Measurements from ENCODE around the gene TMEM270. TPM values are rescaled to one million over a fixed set of nuclear protein-coding genes. Genes with fewer than 3 reads are reported as not detected.

TMEM270 gene
- total and polyA plus RNA-seq, 2 of the 8 experiments (the other 6 are each of a cell fraction or from before 2014, with no cell fraction given), result 0.26 TPM; not detected in 1

GRCh38 chr7:73844131-73844547 is 16.8 kb upstream of the TMEM270 start (continued):
- no peak for TF ChIP-seq SAP30 (IDR thresholded peaks at IDR 0.05; ENCODE audit: insufficient read depth, insufficient replicate concordance, low read length)
- no peak for TF ChIP-seq CEBPB (IDR thresholded peaks at IDR 0.05; ENCODE audit: low read depth, low read length)
- TF ChIP-seq NANOG (IDR thresholded peaks at IDR 0.05; ENCODE audit: insufficient read depth, low read depth, low read length, poor library complexity, severe bottlenecking), result no peak
- TF ChIP-seq CHD1 (IDR thresholded peaks at IDR 0.05; ENCODE audit: low read depth, low read length), result no peak
- no peak for TF ChIP-seq BRCA1 (IDR thresholded peaks at IDR 0.05; ENCODE audit: low read depth, low read length)
- TF ChIP-seq KDM5A (IDR thresholded peaks at IDR 0.05; ENCODE audit: low read length), result no peak
- TF ChIP-seq HDAC2 (IDR thresholded peaks at IDR 0.05; ENCODE audit: borderline replicate concordance in 1 of 2, low read depth in 2 of 2, low read length in 2 of 2), result no peak
- TF ChIP-seq YY1 (IDR thresholded peaks at IDR 0.05; ENCODE audit: low read depth, low read length), result no peak
- no peak for TF ChIP-seq SUZ12 (IDR thresholded peaks at IDR 0.05; ENCODE audit: low read length)
